IPS-20b (cell line): ENCODE measurements around the gene MAPK8.

Source experiments
- H3K27ac ChIP-seq: one replicate; pipeline ENCODE4 v1.5.1; 2013; ENCODE audit warnings: low read length
- H3K27me3 ChIP-seq: 2 replicates; pipeline ENCODE4 v1.6.1; 2013; ENCODE audit warnings: mild to moderate bottlenecking, low read length, inconsistent platforms; ENCODE audit not compliant: insufficient read depth
- H3K36me3 ChIP-seq: 2 replicates; pipeline ENCODE4 v1.6.1; 2013; ENCODE audit warnings: low read depth, mild to moderate bottlenecking, inconsistent platforms, low read length, moderate library complexity; ENCODE audit not compliant: insufficient read depth
- H3K4me1 ChIP-seq: 2 replicates; pipeline ENCODE4 v1.6.1; 2013; ENCODE audit warnings: mild to moderate bottlenecking, control low read depth, inconsistent platforms, low read length, moderate library complexity; ENCODE audit not compliant: insufficient read depth
- H3K4me3 ChIP-seq: 2 replicates; pipeline ENCODE4 v1.5.1; 2013; ENCODE audit warnings: mild to moderate bottlenecking, low read length, inconsistent platforms
- H3K9ac ChIP-seq: 2 replicates; pipeline ENCODE4 v1.6.1; 2013; ENCODE audit warnings: low read depth, mild to moderate bottlenecking, inconsistent platforms, low read length, moderate library complexity
- H3K9me3 ChIP-seq: 2 replicates; pipeline ENCODE4 v1.6.1; 2013; ENCODE audit warnings: mild to moderate bottlenecking, low read depth, low read length, inconsistent platforms; ENCODE audit not compliant: insufficient read depth

MAPK8 gene

GRCh38 chr10:48282829-48283228, 23.6 kb upstream of the MAPK8 start:
- no peaks in the 10 kb centered on the region for H3K36me3 ChIP-seq
- no peak overlapping the region for H3K9ac ChIP-seq
- H3K27ac ChIP-seq, result no peak overlapping the region
- no peaks in the 10 kb centered on the region for H3K4me1 ChIP-seq
- H3K4me3 ChIP-seq, result no peak overlapping the region
- no peaks in the 10 kb centered on the region for H3K27me3 ChIP-seq
- peaks cover 12% of the 10 kb centered on the region for H3K9me3 ChIP-seq

- Histone ChIP-seq H3K9me3 (peaks cover 12% of the 10 kb centered on the region), H3K27ac (no peak overlapping the region), H3K36me3 (no peaks in the 10 kb centered on the region), H3K9ac (no peak overlapping the region), H3K27me3 (no peaks in the 10 kb centered on the region), H3K4me1 (no peaks in the 10 kb centered on the region), H3K4me3 (no peak overlapping the region)
These were observed 22.4 kb upstream of the MAPK8 start for GRCh38 chr10:48284002-48284546.

- Histone ChIP-seq H3K4me3 (no peak overlapping the region), H3K4me1 (no peaks in the 10 kb centered on the region), H3K9ac (no peak overlapping the region), H3K9me3 (peaks cover 12% of the 10 kb centered on the region), H3K27me3 (no peaks in the 10 kb centered on the region), H3K27ac (no peak overlapping the region), H3K36me3 (no peaks in the 10 kb centered on the region)
These were observed 21.7 kb upstream of the MAPK8 start for GRCh38 chr10:48284811-48285210.

GRCh38 chr10:48285710-48286109, 20.8 kb upstream of the MAPK8 start:
- Histone ChIP-seq H3K27me3 (no peaks in the 10 kb centered on the region), H3K4me3 (no peak overlapping the region), H3K4me1 (no peaks in the 10 kb centered on the region), H3K36me3 (no peaks in the 10 kb centered on the region), H3K9me3 (peaks cover 12% of the 10 kb centered on the region), H3K27ac (no peak overlapping the region), H3K9ac (no peak overlapping the region)

GRCh38 chr10:48286356-48286755, 20.1 kb upstream of the MAPK8 start:
- no peak overlapping the region for H3K4me3 ChIP-seq
- H3K9me3 ChIP-seq, result peaks cover 12% of the 10 kb centered on the region
- H3K27me3 ChIP-seq, result no peaks in the 10 kb centered on the region
- no peak overlapping the region for H3K9ac ChIP-seq
- no peaks in the 10 kb centered on the region for H3K36me3 ChIP-seq
- no peaks in the 10 kb centered on the region for H3K4me1 ChIP-seq
- H3K27ac ChIP-seq, result no peak overlapping the region

- Histone ChIP-seq H3K27me3 (no peaks in the 10 kb centered on the region), H3K4me1 (no peaks in the 10 kb centered on the region), H3K36me3 (no peaks in the 10 kb centered on the region), H3K9me3 (peaks cover 12% of the 10 kb centered on the region), H3K27ac (no peak overlapping the region), H3K4me3 (no peak overlapping the region), H3K9ac (no peak overlapping the region)
These were observed 18.8 kb upstream of the MAPK8 start for GRCh38 chr10:48287417-48288391.

- Histone ChIP-seq H3K36me3 (no peaks in the 10 kb centered on the region), H3K9ac (no peak overlapping the region), H3K4me1 (no peaks in the 10 kb centered on the region), H3K4me3 (no peak overlapping the region), H3K27me3 (no peaks in the 10 kb centered on the region), H3K27ac (no peak overlapping the region), H3K9me3 (peaks cover 8% of the 10 kb centered on the region)
These were observed 17.8 kb upstream of the MAPK8 start for GRCh38 chr10:48288661-48289060.

GRCh38 chr10:48289501-48290238, 16.8 kb upstream of the MAPK8 start:
- Histone ChIP-seq H3K27me3 (no peaks in the 10 kb centered on the region), H3K9me3 (no peaks in the 10 kb centered on the region), H3K4me1 (no peaks in the 10 kb centered on the region), H3K36me3 (no peaks in the 10 kb centered on the region), H3K4me3 (no peak overlapping the region), H3K9ac (no peak overlapping the region), H3K27ac (no peak overlapping the region)

GRCh38 chr10:48290286-48290685, 16.2 kb upstream of the MAPK8 start:
- Histone ChIP-seq H3K9me3 (no peaks in the 10 kb centered on the region), H3K27me3 (no peaks in the 10 kb centered on the region), H3K4me1 (no peaks in the 10 kb centered on the region), H3K36me3 (no peaks in the 10 kb centered on the region), H3K9ac (no peak overlapping the region), H3K4me3 (no peak overlapping the region), H3K27ac (no peak overlapping the region)

GRCh38 chr10:48291190-48291589, 15.3 kb upstream of the MAPK8 start:
- Histone ChIP-seq H3K27ac (no peak overlapping the region), H3K9ac (no peak overlapping the region), H3K36me3 (no peaks in the 10 kb centered on the region), H3K4me3 (no peak overlapping the region), H3K4me1 (no peaks in the 10 kb centered on the region), H3K9me3 (no peaks in the 10 kb centered on the region), H3K27me3 (no peaks in the 10 kb centered on the region)

GRCh38 chr10:48292616-48293015, 13.9 kb upstream of the MAPK8 start:
- no peak overlapping the region for H3K9ac ChIP-seq
- no peak overlapping the region for H3K27ac ChIP-seq
- H3K4me3 ChIP-seq, result no peak overlapping the region
- no peaks in the 10 kb centered on the region for H3K4me1 ChIP-seq
- H3K27me3 ChIP-seq, result no peaks in the 10 kb centered on the region
- no peaks in the 10 kb centered on the region for H3K36me3 ChIP-seq
- no peaks in the 10 kb centered on the region for H3K9me3 ChIP-seq
